Subcutaneous abdominal adipose tissue (tissue), 5 donors: ENCODE data around the gene BRD7.

Experiments used
- H3K27ac ChIP-seq: one replicate; pipeline ENCODE4 v1.7.0; 2013; ENCODE audit warnings: low read depth, mild to moderate bottlenecking, inconsistent platforms, low read length, moderate library complexity
- H3K27me3 ChIP-seq, 5 donors: one replicate each; pipeline ENCODE4 v1.7.0; 2013; ENCODE audit warnings: low read length in 5 of 5, inconsistent platforms in 1 of 5; ENCODE audit not compliant: control insufficient read depth in 5 of 5, insufficient read depth in 4 of 5
- H3K36me3 ChIP-seq, 5 donors: one replicate each; pipeline ENCODE4 v1.7.0; 2013; ENCODE audit warnings: low read length in 5 of 5; ENCODE audit not compliant: control insufficient read depth in 5 of 5, insufficient read depth in 5 of 5
- H3K4me1 ChIP-seq, 5 donors: one replicate each; pipeline ENCODE4 v1.7.0; 2013; ENCODE audit warnings: low read length in 5 of 5, mild to moderate bottlenecking in 3 of 5, moderate library complexity in 1 of 5; ENCODE audit not compliant: control insufficient read depth in 5 of 5, insufficient read depth in 5 of 5
- H3K4me3 ChIP-seq, 5 donors: one replicate each; pipeline ENCODE4 v1.7.0; 2013; ENCODE audit warnings: low read length in 5 of 5, low read depth in 1 of 5
- H3K9ac ChIP-seq, 5 donors: one replicate each; pipeline ENCODE4 v1.7.0; 2013; ENCODE audit warnings: low read length in 5 of 5, mild to moderate bottlenecking in 4 of 5, moderate library complexity in 3 of 5
- H3K9me3 ChIP-seq, 5 donors: one replicate each; pipeline ENCODE4 v1.7.0; 2013; ENCODE audit warnings: low read length in 5 of 5; ENCODE audit not compliant: control insufficient read depth in 5 of 5
- donor health status: healthy.
- donor health status: healthy.
- donor health status: healthy.
- donor health status: healthy.
- donor health status: healthy.

Gene BRD7

GRCh38 chr16:50400312-50400966, 31.7 kb upstream of the BRD7 start:
- no peaks in the 10 kb centered on the region for H3K4me1 ChIP-seq
- peaks cover 0 to 4% (median 0%) of the 10 kb centered on the region in 5 donors for H3K27me3 ChIP-seq
- no peak overlapping the region for H3K27ac ChIP-seq
- H3K9ac ChIP-seq, result no peak overlapping the region
- H3K9me3 ChIP-seq, result no peaks in the 10 kb centered on the region
- no peaks in the 10 kb centered on the region for H3K36me3 ChIP-seq
- H3K4me3 ChIP-seq, result no peak overlapping the region

GRCh38 chr16:50399411-50399810, 30.6 kb upstream of the BRD7 start:
- H3K27me3 ChIP-seq, result peaks cover 0 to 4% (median 0%) of the 10 kb centered on the region in 5 donors
- H3K4me3 ChIP-seq, result no peak overlapping the region
- no peak overlapping the region for H3K9ac ChIP-seq
- H3K36me3 ChIP-seq, result no peaks in the 10 kb centered on the region
- H3K27ac ChIP-seq, result no peak overlapping the region
- no peaks in the 10 kb centered on the region for H3K9me3 ChIP-seq
- no peaks in the 10 kb centered on the region for H3K4me1 ChIP-seq

GRCh38 chr16:50398336-50398735, 29.5 kb upstream of the BRD7 start:
- H3K36me3 ChIP-seq, result no peaks in the 10 kb centered on the region
- H3K27me3 ChIP-seq, result peaks cover 0 to 4% (median 0%) of the 10 kb centered on the region in 5 donors
- H3K9me3 ChIP-seq, result no peaks in the 10 kb centered on the region
- H3K4me3 ChIP-seq, result no peak overlapping the region
- H3K9ac ChIP-seq, result no peak overlapping the region
- H3K4me1 ChIP-seq, result no peaks in the 10 kb centered on the region
- no peak overlapping the region for H3K27ac ChIP-seq

- Histone ChIP-seq H3K27me3 (peaks cover 0 to 4% (median 0%) of the 10 kb centered on the region in 5 donors), H3K27ac (no peak overlapping the region), H3K4me3 (no peak overlapping the region), H3K9me3 (no peaks in the 10 kb centered on the region), H3K9ac (no peak overlapping the region), H3K36me3 (no peaks in the 10 kb centered on the region), H3K4me1 (no peaks in the 10 kb centered on the region)
Observed at GRCh38 chr16:50396761-50397535, 28.2 kb upstream of the BRD7 start.

- Histone ChIP-seq H3K9ac (no peak overlapping the region), H3K27ac (no peak overlapping the region)
Observed at GRCh38 chr16:50395763-50396710, 27.2 kb upstream of the BRD7 start.

GRCh38 chr16:50393858-50394802, 25.3 kb upstream of the BRD7 start:
- Histone ChIP-seq H3K27ac (no peak overlapping the region), H3K27me3 (peaks cover 0 to 9% (median 3%) of the 10 kb centered on the region in 5 donors), H3K9me3 (no peaks in the 10 kb centered on the region), H3K4me3 (no peak overlapping the region), H3K9ac (no peak overlapping the region), H3K4me1 (no peaks in the 10 kb centered on the region), H3K36me3 (no peaks in the 10 kb centered on the region)

More at GRCh38 chr16:50395763-50396710, 27.2 kb upstream of the BRD7 start:
- Histone ChIP-seq H3K9me3 (no peaks in the 10 kb centered on the region), H3K27me3 (peaks cover 0 to 7% (median 0%) of the 10 kb centered on the region in 5 donors), H3K4me1 (no peaks in the 10 kb centered on the region), H3K4me3 (no peak overlapping the region), H3K36me3 (no peaks in the 10 kb centered on the region)

- H3K9me3 ChIP-seq, result no peaks in the 10 kb centered on the region
- H3K36me3 ChIP-seq, result no peaks in the 10 kb centered on the region
- no peak overlapping the region for H3K4me3 ChIP-seq
- H3K27ac ChIP-seq, result no peak overlapping the region
- no peak overlapping the region for H3K9ac ChIP-seq
- peaks cover 0 to 12% (median 3%) of the 10 kb centered on the region in 5 donors for H3K27me3 ChIP-seq
- no peaks in the 10 kb centered on the region for H3K4me1 ChIP-seq
Observed at GRCh38 chr16:50393416-50393815, 24.6 kb upstream of the BRD7 start.

- no peaks in the 10 kb centered on the region for H3K4me1 ChIP-seq
- no peak overlapping the region for H3K4me3 ChIP-seq
- no peak overlapping the region for H3K9ac ChIP-seq
- H3K36me3 ChIP-seq, result no peaks in the 10 kb centered on the region
- H3K27ac ChIP-seq, result no peak overlapping the region
- no peaks in the 10 kb centered on the region for H3K9me3 ChIP-seq
- peaks cover 0 to 23% (median 14%) of the 10 kb centered on the region in 5 donors for H3K27me3 ChIP-seq
Observed at GRCh38 chr16:50390914-50391716, 22.3 kb upstream of the BRD7 start.
